Caco-2 (cell line): Measurements from ENCODE around the gene CC2D2B. TPM values are rescaled to one million over a fixed set of nuclear protein-coding genes. Genes with fewer than 3 reads are reported as not detected.
A peak's percentile ranks its signal among the peaks of the same experiment; 100 is the strongest.

ENCODE experiments used
- BruUV-seq: library from RNA; stranded (reverse); fragments of 400-500 nt; replicated peaks from 2 replicates; lab custom pipeline; 2021; lab: Mats Ljungman, UMichigan
- CTCF ChIA-PET: fragments of 300-600 bp; sonication (Branson Sonifier 250); formaldehyde crosslinking; loops from one replicate; lab custom pipeline; 2022; ENCODE audit warnings: antibody characterized with exemption; lab: Charles Lee
- POLR2A ChIA-PET: fragments of 300-600 bp; sonication (Branson Sonifier 250); formaldehyde crosslinking; loops from one replicate; lab custom pipeline; 2022; ENCODE audit warnings: antibody characterized with exemption; lab: Charles Lee
- DNase-seq, 2 experiments: peaks; one replicate each; pipeline versions ENCODE4 v3.0.0 to v3.0.0-alpha.2; 2020 to 2022
- H3K27me3 ChIP-seq: replicated peaks from 2 replicates; pipeline ENCODE4 v1.6.0; 2011; ENCODE audit warnings: low read length; ENCODE audit not compliant: control insufficient read depth, insufficient read depth
- H3K36me3 ChIP-seq: 2 replicates; pipeline ENCODE4 v1.5.1; 2011; ENCODE audit warnings: low read length; ENCODE audit not compliant: control insufficient read depth, insufficient read depth
- H3K4me1 ChIP-seq: fragments of 250-450 bp; sonication (Bioruptor Pico); 2 replicates; pipeline ENCODE4 v1.5.1; 2020; ENCODE audit warnings: mild to moderate bottlenecking
- H3K4me3 ChIP-seq: 2 replicates; pipeline ENCODE4 v1.5.1; 2011; ENCODE audit warnings: low read depth, mild to moderate bottlenecking, control low read depth, low read length
- H3K9me3 ChIP-seq: fragments of 250-450 bp; sonication (Bioruptor Pico); 2 replicates; pipeline ENCODE4 v1.5.1; 2020; ENCODE audit warnings: mild to moderate bottlenecking, moderate library complexity
- H3K27ac Mint-ChIP-seq: one replicate; pipeline ENCODE4 v1.8.0; 2022; ENCODE audit warnings: mixed read lengths; ENCODE audit not compliant: unreplicated experiment
- H3K27me3 Mint-ChIP-seq: one replicate; pipeline ENCODE4 v1.8.0; 2022; ENCODE audit warnings: mixed read lengths; ENCODE audit not compliant: insufficient read depth, unreplicated experiment
- H3K36me3 Mint-ChIP-seq: one replicate; pipeline ENCODE4 v1.8.0; 2022; ENCODE audit warnings: mild to moderate bottlenecking, mixed read lengths; ENCODE audit not compliant: insufficient read depth, unreplicated experiment
- H3K4me1 Mint-ChIP-seq: one replicate; pipeline ENCODE4 v1.8.0; 2022; ENCODE audit warnings: low read depth, mixed read lengths; ENCODE audit not compliant: unreplicated experiment
- H3K4me3 Mint-ChIP-seq: one replicate; pipeline ENCODE4 v1.8.0; 2022; ENCODE audit warnings: mild to moderate bottlenecking, moderate library complexity, mixed read lengths; ENCODE audit not compliant: unreplicated experiment
- H3K9me3 Mint-ChIP-seq: one replicate; pipeline ENCODE4 v1.8.0; 2022; ENCODE audit warnings: mixed read lengths; ENCODE audit not compliant: unreplicated experiment
- intact Hi-C: fragments of 100-400 bp; cut with micrococcal nuclease; formaldehyde crosslinking; loops from one replicate; pipeline ENCODE4 v1.10.0; 2022; ENCODE audit not compliant: unreplicated experiment
- total RNA-seq: library from RNA; stranded (reverse); gene quantifications from 2 replicates; pipeline ENCODE4 v1.2.3, GENCODE V29; 2022
- TF ChIP-seq, protein P1 (sequence below), 2 experiments: fragments of 200-600 bp in 1 of 2; IDR thresholded peaks; 1 replicate in 1 of 2; 2 replicates in 1 of 2; pipeline versions ENCODE4 v1.5.1 to v1.8.0; 2011 to 2022; ENCODE audit warnings: antibody characterized with exemption in 1 of 2, control low read depth in 1 of 2, inconsistent platforms in 1 of 2, low read depth in 1 of 2, low read length in 1 of 2, mild to moderate bottlenecking in 1 of 2, moderate library complexity in 1 of 2; ENCODE audit not compliant: insufficient read depth in 1 of 2, severe bottlenecking in 1 of 2, unreplicated experiment in 1 of 2

Gene CC2D2B
- total RNA-seq, 1 experiment from 2014 or later: 0.39 TPM

DNA sequence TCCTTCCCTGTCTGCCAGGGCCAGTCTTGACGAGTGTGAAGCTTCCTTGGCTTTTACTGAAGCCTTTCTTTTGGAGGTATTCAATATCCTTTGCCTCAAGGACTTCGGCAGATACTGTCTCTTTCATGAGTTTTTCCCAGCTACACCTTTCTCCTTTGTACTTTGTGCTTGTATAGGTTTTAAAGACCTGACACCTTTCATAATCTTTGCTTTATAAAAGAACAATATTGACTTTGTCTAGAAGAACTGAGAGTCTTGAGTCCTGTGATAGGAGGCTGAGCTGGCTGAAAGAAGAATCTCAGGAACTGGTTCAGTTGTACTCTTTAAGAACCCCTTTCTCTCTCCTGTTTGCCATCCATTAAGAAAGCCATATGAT is 41.3 kb upstream of the CC2D2B start:
- BruUV-seq: no TSS peak
- no peaks in the 10 kb centered on the region for H3K27me3 ChIP-seq
- intact Hi-C loops: loop anchor here (1.0 kb wide), 1 partner anchor 41 kb away; the partner anchor contains the start of gene CC2D2B
- Mint-ChIP-seq H3K27me3 (no peaks in the 10 kb centered on the region), H3K36me3 (no peaks in the 10 kb centered on the region), H3K4me1 (peaks cover 15% of the 10 kb centered on the region), H3K9me3 (no peaks in the 10 kb centered on the region), H3K4me3 (peak overlapping the region; percentile 39), H3K27ac (peak overlapping the region; percentile 67)
- POLR2A ChIA-PET: interaction anchor here (2.6 kb wide), 1 partner anchor 173 kb away, joined by 14 read pairs; the partner anchor contains the start of gene TCTN3
- H3K4me3 ChIP-seq: no peak overlapping the region
- CTCF ChIA-PET: interaction anchor here (1.2 to 2.8 kb wide), 4 partner anchors 23 to 173 kb away, joined by 3 to 75 read pairs (median 5); partner anchors contain the start of genes CC2D2B and TCTN3
- TF ChIP-seq, protein P1, sequence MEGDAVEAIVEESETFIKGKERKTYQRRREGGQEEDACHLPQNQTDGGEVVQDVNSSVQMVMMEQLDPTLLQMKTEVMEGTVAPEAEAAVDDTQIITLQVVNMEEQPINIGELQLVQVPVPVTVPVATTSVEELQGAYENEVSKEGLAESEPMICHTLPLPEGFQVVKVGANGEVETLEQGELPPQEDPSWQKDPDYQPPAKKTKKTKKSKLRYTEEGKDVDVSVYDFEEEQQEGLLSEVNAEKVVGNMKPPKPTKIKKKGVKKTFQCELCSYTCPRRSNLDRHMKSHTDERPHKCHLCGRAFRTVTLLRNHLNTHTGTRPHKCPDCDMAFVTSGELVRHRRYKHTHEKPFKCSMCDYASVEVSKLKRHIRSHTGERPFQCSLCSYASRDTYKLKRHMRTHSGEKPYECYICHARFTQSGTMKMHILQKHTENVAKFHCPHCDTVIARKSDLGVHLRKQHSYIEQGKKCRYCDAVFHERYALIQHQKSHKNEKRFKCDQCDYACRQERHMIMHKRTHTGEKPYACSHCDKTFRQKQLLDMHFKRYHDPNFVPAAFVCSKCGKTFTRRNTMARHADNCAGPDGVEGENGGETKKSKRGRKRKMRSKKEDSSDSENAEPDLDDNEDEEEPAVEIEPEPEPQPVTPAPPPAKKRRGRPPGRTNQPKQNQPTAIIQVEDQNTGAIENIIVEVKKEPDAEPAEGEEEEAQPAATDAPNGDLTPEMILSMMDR (IDR thresholded peaks at IDR 0.05; ENCODE audit: insufficient read depth in 1 of 2, low read depth in 1 of 2, low read length in 1 of 2, severe bottlenecking in 1 of 2, unreplicated experiment in 1 of 2): no peak
- no peaks in the 10 kb centered on the region for H3K36me3 ChIP-seq
- no peaks in the 10 kb centered on the region for H3K9me3 ChIP-seq
- DNase-seq: peak in 1 of 2 experiments; percentile 27
- peaks cover 17% of the 10 kb centered on the region; the same call in 1 of the 2 replicates for H3K4me1 ChIP-seq

DNA sequence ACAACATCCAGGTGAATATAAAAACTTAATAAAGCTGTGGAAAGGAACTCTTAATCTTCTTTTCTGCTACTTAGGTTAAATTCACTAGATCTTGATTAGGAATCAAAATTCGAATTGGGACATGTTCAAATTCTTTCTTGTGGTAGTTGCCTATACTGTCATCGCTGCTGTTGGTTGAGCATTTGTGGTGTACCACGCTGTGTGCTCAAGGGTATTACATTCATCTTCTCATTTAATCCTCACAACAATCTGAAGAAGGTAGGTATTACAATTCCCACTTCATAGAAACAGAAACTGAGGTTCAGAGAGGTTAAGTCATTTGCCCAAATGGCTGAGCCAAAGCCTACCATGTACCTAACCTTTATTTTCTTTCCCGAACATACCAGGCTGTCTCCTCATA is 39.9 kb upstream of the CC2D2B start:
- intact Hi-C loops: no loop called here
- Mint-ChIP-seq H3K27ac (no peak overlapping the region), H3K36me3 (no peaks in the 10 kb centered on the region), H3K4me1 (peaks cover 15% of the 10 kb centered on the region), H3K9me3 (no peaks in the 10 kb centered on the region), H3K27me3 (no peaks in the 10 kb centered on the region), H3K4me3 (no peak overlapping the region)
- Histone ChIP-seq H3K4me3 (no peak overlapping the region), H3K27me3 (no peaks in the 10 kb centered on the region), H3K36me3 (no peaks in the 10 kb centered on the region), H3K9me3 (no peaks in the 10 kb centered on the region), H3K4me1 (peaks cover 17% of the 10 kb centered on the region; the same call in 1 of the 2 replicates)
- ChIA-PET POLR2A (no interaction called here), CTCF (interaction anchor here (1.0 kb wide), 1 partner anchor 174 kb away, joined by 3 read pairs; the partner anchor contains the start of gene TCTN3)
- BruUV-seq: no TSS peak
- no peak for DNase-seq
- TF ChIP-seq, protein P1 (IDR thresholded peaks at IDR 0.05; ENCODE audit: insufficient read depth in 1 of 2, low read depth in 1 of 2, low read length in 1 of 2, severe bottlenecking in 1 of 2, unreplicated experiment in 1 of 2): no peak

DNA sequence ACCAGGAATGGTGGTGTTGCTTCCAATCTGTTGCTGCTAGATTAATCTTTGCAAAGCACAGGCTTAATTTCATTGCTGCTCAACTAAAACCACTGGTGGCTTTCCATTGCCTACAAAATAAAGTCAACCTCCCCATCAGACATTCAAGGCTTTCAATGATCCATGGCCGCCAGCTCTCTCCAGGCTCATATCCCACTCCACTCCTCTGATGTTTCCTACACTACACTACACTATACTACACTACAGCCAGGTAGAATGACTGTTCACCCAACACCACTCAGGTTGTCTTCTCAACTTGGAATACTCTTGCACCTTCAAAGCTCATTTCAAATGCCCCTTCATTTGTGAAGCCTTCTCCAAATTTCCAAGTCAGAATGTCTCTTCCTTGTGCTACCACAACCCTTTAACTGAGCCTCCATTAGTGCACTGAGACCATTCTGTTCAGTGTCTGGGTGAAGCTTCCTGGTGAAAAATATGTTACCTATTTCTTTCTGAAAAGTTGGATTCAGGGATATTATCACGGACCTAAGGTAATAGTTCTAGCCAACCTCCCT is 35.5 kb upstream of the CC2D2B start:
- no peak overlapping the region for H3K27ac Mint-ChIP-seq

More for the DNA sequence above, 35.5 kb upstream of the CC2D2B start:
- no peaks in the 10 kb centered on the region for H3K9me3 ChIP-seq
- Mint-ChIP-seq H3K4me3 (no peak overlapping the region), H3K36me3 (peaks cover 20% of the 10 kb centered on the region), H3K27me3 (no peaks in the 10 kb centered on the region), H3K4me1 (no peaks in the 10 kb centered on the region), H3K9me3 (peaks cover 10% of the 10 kb centered on the region)
- no peak for DNase-seq
- ChIA-PET CTCF (no interaction called here), POLR2A (no interaction called here)
- BruUV-seq: no TSS peak
- TF ChIP-seq, protein P1 (IDR thresholded peaks at IDR 0.05; ENCODE audit: insufficient read depth in 1 of 2, low read depth in 1 of 2, low read length in 1 of 2, severe bottlenecking in 1 of 2, unreplicated experiment in 1 of 2): no peak
- 0 out of 2 replicates have a peak, but pooled peaks cover 1% of the 10 kb centered on the region for H3K36me3 ChIP-seq
- no peaks in the 10 kb centered on the region for H3K4me1 ChIP-seq
- H3K27me3 ChIP-seq: no peaks in the 10 kb centered on the region
- no peak overlapping the region for H3K4me3 ChIP-seq
- intact Hi-C loops: no loop called here
